HEK293T (cell line): ENCODE measurements around the gene DNAI2.

Source experiments
- CTBP1 ChIP-seq: fragments of 450-650 bp; IDR thresholded peaks from 2 replicates; pipeline ENCODE4 v1.6.1; 2016; ENCODE audit warnings: borderline replicate concordance
- FOXA1 ChIP-seq: fragments of 450-650 bp; IDR thresholded peaks from 2 replicates; pipeline ENCODE4 v1.6.1; 2016; ENCODE audit warnings: mild to moderate bottlenecking
- FOXK2 ChIP-seq: fragments of 450-650 bp; IDR thresholded peaks from 2 replicates; pipeline ENCODE4 v1.6.1; 2016; ENCODE audit warnings: mild to moderate bottlenecking
- FOXM1 ChIP-seq: fragments of 450-650 bp; IDR thresholded peaks from 2 replicates; pipeline ENCODE4 v1.6.1; 2017; ENCODE audit warnings: mild to moderate bottlenecking, borderline replicate concordance
- LEF1 ChIP-seq: fragments of 450-650 bp; IDR thresholded peaks from 2 replicates; pipeline ENCODE4 v1.6.1; 2017; ENCODE audit warnings: mild to moderate bottlenecking, borderline replicate concordance
- NFRKB ChIP-seq: fragments of 450-650 bp; IDR thresholded peaks from 2 replicates; pipeline ENCODE4 v1.6.1; 2016; ENCODE audit warnings: mild to moderate bottlenecking, moderate library complexity
- SP1 ChIP-seq: fragments of 450-650 bp; IDR thresholded peaks from 2 replicates; pipeline ENCODE4 v1.6.1; 2017

DNA sequence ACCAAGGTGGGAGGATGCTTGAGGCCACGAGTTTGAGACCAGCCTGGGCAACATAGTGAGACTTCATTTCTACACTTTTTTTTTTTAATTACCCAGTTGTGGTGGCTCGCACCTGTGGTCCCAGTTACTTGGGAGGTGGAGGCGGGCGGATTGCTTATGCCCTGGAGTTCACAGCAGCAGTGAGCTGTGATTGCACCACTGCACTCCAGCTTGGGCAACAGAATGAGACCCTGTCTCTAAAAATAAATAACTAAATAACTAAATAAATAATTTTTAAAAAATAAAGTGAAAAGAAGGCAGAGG lies 9.3 kb downstream of the DNAI2 start:
- no peak for TF ChIP-seq SP1
- TF ChIP-seq NFRKB = no peak
- no peak for TF ChIP-seq FOXK2
- TF ChIP-seq FOXM1 = no peak
- TF ChIP-seq CTBP1 = no peak
- no peak for TF ChIP-seq LEF1
- TF ChIP-seq FOXA1 = no peak
